NCI-H82 (cell line): ENCODE measurements around the gene OAS3.
"Not testable (repeated sequence)": the region's sequence is repeated elsewhere in the genome, so short reads cannot be mapped to it uniquely, and the experiment has no call there.

Source experiments
- DNase-seq: peaks from one replicate; lab custom pipeline; 2025; lab: John Stamatoyannopoulos, UW

Gene OAS3

DNA sequence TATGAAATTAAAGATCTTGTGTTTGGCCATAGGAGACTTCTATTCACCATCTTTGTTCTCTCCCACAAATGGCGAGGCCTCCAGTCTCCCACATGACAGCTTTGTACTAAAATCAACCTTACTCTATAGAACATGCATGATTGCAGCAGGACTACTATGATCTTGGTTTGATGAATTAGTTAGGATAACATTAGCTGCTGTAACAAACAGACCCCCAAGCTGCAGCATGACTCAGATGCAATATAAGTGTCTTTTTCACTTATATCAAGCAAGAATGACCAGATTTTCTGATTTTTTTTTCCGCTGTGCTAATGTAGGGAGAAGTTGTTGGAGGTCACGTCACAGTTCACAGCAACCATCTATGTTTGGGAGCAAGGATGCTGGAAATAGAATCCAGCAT is 10.8 kb upstream of the OAS3 start:
- DNase-seq = no peak

DNA sequence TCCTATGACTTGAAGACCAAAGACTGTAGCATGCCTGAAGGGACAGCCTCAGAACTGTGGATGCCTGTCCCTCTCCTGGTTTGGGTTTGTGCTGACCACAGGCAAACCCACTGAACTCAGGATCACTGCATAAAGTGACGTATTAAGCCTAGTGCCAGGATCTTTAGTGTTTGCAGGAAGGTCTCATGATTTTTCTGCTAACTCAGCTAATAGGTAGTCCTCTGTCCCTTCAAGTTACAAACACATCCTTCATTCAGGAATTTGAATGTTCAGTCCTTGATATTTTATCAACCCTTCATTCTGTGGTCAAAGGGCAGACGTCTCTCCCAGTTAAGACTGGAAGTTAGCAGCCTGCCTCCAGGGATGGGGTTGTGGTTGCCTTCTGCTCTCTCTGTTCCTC is 10.3 kb upstream of the OAS3 start:
- DNase-seq = no peak

DNA sequence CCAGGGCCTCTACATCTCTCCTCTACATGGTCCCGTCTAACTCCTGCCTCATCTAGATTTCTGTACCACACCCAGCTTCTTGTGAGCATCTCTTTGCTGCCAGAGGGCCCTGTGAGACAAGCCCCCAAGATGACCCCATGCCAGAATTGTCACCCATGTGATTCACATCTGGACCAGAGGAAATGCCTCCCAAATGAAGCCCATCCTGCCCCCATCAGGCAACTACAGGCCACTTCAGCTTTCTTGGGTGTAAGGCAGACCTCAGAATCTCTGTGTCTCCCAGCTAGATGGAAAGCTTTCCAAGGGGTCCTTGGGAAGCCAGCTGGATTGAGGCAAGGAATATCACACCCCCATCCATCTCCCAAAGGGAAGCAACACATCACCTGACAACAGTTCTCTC is 9.3 kb upstream of the OAS3 start:
- DNase-seq = no peak

DNA sequence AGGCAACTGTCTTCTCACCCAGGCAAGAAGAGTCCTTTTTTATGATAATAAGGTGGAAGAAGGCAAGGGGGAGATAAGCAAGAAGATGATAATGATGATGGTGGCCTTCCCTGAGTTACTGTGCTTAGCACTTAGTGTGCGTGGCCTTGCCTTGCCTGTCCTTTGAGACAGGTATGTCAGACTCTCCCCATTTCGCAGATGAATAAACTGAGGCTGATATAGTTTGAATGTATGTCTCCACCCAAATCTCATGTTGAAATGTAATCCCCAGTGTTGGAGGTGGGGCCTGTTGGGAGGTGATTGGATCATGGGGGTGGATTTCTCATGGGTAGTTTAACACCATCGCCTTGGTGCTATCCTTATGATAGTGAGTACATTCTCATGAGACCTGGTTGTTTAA is 8.6 kb upstream of the OAS3 start:
- DNase-seq = no peak

DNA sequence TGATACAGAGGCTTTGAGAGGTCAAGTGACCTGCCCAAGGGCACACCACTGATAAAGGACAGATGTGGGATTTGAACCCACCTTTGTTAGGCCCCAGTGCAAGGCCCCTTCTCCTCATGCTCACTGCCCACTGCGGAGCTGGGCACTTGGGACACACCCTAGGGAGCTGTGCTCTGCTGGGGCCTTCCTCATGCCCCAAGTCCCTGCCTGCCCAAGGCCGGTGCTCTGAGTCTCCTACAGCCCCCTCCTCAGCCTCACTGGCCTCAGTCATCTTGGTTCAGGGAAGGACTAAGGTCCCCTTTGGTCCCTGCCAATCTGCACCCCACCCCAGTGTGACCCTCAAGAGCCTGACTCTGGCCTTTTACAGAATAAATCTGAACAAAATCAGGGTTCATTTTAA is 7.9 kb upstream of the OAS3 start:
- no peak for DNase-seq

DNA sequence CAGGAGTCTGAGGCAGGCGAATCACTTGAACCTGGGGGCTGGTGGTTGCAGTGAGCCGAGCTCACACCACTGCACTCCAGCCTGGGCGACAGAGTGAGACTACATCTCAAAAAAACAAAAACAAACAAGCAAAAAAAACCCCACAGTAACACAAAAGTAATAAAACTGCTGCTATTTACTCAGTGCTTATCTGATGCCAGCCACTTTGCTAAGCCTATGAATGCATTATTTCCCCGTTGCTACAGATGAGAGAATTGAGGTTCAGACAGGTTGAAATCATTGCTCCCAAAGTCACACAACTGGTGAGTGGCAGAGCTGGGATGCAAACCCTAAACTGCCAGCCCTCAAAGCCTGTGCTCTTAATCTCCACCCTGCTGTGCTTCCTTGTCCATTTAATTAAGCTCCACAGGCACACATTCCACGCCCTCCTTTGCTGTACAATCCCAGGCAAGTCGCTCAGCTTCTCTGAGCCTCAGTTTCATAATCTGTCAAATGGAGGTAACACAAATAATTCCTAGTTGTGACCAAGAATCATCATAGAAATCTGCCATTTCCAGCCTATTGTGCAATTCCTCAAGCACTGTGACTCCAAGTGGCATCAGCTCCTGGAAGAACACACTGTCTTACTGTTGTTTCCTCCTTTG is 5.7 kb upstream of the OAS3 start:
- DNase-seq = no peak

DNA sequence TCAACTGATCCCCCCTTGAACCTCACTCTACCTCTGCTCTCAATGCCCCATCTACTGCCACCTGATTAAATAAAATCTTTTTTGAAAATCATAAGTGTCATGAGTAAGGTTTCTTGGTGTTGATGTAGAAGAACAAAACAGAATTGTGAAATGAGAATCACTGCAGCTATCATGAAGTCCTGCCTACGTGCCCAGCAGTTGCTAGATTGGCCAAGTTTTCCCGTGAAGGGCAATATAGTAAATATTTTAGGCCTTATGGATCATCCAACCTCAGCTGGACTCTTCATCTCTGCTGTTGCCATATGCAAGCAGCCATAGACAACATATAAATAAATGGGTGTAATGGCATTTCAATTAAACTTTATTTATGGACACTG is 5.2 kb upstream of the OAS3 start:
- no peak for DNase-seq

DNA sequence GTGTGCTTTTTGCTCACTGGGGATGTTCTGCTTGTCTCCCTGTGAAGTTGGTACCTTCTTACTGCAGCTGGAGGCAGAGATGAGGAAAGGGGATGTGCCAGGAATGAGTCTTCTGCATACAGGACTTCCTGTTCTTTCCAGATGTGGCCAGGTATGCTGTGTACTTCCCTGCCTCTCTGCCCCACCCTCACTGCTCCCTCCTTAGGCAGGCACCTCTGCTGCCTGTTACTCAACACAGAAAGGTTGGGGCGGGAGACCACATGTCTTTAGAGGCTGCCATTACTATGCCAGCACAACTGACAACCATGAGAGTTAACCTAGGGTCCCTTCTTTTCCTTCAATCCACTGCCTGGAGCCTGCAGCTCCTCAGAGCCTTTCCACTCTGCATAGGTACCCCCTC is 2.0 kb upstream of the OAS3 start:
- no peak for DNase-seq

DNA sequence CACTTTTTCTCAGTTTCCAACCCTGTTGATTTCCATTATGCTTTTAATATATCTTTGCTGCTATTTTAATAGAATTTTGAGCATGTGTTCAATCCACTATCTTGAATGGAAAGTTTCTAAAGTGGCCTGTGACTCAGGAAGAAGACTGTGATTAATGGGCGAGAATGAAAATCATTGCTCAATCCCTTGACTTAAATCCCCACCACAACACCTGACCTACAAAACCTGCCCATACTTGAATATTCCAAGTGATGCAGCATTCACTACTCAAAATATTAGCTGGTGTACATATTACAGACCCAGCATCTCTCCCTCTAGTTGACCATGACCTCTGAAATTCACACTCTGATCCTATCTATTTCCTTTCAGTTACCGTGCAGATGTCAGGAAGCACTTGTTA is 1.3 kb upstream of the OAS3 start:
- no peak for DNase-seq

DNA sequence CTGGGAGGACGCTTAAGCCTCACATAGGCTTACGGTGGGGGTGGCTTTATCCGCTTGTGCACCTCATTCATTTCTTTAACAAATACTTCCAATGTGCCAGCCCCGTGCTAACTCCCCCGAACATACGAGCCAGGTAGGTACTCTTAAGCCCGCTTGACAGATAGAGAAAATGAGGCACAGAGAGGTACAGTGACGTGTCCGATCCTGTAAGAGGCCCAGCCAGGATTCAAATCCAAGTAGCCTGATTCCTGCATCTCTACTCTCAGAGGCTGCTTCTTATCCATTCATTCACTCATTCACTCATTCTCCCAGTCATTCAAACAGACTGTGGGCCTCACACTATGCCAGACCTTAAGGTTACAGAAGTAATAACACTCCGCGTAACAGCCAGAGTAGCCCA is 477 bp downstream of the OAS3 start:
- DNase-seq = no peak

DNA sequence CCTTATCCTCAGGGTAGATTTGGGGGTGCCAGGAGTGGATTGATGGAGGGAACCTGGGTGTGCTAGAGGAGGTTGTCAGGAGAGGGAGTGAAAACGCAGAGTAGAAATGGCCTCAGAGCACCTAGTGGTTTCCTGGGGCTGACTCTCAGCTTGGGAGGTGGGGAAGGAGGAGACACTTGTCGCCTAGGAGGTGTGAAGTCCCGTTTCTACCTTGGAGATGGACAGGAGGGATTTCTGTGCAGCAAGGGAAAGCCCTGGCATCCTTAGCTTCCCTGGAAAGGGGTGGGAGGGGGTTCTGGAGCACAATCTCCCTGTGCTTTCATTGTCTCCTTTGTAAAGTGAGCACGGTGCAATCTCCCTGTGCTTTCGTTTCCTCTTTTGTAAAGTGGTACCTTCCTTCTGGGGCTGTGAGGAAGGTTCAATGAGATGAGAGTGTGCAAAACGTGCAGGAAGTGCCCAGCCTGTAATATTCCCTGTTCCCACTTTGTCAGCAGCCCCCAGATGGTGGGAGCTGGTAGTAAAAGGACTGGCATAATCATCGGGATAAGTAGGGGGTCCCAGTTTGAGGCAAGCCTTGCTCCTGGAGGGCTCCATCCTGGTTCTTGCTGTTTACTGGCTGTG is 1.6 kb downstream of the OAS3 start:
- no peak for DNase-seq

DNA sequence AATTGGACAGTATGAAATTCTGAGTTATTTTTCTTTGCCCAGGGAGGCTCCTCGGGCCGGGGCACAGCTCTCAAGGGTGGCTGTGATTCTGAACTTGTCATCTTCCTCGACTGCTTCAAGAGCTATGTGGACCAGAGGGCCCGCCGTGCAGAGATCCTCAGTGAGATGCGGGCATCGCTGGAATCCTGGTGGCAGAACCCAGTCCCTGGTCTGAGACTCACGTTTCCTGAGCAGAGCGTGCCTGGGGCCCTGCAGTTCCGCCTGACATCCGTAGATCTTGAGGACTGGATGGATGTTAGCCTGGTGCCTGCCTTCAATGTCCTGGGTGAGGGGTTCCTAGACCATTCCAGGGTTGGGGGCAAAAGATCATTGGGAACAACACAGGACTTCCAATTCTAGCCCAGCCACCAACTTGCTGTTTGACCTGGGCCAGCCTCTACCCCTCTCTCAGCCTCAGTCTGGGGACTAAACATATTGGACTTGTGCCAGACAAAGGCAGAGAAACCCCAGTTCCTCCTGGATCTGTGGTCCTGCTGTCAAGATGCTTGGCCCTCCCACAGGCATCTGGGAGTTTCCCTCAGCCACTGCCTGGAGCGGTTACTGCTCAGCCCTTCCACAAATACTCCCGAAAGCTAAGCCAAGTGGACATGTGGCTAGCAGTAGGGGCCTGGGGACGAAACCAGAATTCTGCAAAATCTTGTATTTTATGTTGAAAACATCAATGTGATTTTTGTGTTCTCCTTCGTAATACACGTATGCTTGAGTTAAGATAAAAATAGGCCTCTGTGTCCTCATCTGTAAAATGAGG is 3.5 kb downstream of the OAS3 start:
- no peak for DNase-seq

DNA sequence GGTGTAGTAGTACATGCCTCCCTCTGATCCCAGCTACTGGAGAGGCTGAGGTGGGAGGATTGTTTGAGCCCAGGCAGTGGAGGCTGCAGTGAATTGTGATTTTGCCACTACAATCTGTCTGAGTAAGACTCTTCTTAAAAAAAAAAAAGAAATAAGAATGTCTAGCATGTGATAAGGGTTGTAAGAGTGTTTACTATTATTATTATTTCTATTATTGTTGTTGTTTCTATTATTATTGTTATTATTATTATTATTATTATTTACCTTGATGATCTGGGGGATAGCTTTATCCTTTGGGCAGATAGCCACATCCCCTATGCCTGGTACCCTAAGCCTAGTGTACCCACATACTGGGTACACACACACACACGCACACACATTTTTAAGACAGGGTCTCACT is 4.3 kb downstream of the OAS3 start:
- DNase-seq = no peak

DNA sequence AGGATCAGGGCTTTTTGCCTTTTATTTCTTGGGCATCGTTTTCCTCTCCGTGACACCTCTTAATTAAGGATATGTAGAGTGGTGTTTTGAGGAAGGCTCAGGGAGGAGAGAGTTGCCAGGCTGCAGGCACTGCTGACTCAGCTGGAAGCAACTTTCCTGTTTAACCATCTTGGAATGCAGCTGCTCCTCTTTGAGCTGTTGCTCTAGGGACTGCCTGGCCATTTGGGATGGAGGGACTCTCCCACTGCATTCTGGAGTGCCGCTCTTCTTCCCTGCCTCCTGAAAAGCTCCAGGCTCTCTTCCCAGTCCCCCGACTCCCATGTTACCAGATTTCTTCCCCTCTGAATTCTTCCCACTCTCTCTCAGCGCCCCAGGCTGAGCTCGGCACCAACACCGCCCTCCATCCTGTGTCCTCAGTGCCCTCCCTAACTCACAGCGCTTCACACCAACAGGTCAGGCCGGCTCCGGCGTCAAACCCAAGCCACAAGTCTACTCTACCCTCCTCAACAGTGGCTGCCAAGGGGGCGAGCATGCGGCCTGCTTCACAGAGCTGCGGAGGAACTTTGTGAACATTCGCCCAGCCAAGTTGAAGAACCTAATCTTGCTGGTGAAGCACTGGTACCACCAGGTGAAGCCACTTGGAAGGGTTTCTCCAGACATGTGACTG is 5.9 kb downstream of the OAS3 start:
- DNase-seq = no peak

DNA sequence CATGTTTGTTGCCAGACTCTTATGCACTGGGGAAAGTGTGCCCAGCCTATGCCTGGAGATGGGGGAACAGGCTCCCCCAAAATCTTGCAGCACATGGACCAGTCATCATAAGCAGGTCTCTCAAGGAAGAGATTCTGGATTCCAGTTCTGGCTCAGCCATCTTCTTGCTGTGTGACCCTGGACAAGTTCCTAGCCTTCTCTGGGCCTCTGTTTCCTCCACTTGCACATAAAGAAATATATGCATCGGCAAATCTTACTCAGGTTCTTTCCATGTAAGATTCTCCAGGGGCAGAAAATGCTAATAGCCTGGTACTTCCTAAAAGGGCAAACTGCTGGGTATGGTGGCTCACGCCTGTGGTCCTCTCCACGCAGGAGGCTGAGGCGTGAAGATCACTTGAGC is 7.2 kb downstream of the OAS3 start:
- DNase-seq = no peak

DNA sequence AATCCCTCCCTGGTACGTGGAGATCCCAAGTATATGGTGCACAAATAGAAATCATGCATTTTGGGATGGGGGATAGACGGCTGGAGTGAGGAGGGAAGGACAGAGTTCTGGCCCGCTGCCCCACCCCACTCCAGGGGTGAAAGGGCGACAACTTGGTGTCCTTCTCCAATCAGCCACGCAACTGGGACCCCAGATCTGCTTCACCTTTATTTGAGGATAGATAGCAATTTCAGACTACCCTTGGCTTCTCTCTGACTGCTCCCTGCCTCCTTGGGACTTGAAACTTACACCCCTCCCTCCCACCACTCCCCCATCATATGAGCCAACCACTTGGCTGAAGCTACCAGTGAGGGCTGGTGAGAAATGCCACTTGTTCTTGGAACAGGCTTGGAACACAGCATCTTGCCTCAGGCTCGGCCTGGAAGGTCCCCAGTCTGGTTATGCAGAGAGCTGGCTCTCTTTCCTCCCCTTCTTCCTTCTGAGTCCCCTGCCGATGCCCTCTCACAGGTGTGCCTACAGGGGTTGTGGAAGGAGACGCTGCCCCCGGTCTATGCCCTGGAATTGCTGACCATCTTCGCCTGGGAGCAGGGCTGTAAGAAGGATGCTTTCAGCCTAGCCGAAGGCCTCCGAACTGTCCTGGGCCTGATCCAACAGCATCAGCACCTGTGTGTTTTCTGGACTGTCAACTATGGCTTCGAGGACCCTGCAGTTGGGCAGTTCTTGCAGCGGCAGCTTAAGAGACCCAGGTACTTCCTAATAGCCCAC is 8.1 kb downstream of the OAS3 start:
- no peak for DNase-seq

DNA sequence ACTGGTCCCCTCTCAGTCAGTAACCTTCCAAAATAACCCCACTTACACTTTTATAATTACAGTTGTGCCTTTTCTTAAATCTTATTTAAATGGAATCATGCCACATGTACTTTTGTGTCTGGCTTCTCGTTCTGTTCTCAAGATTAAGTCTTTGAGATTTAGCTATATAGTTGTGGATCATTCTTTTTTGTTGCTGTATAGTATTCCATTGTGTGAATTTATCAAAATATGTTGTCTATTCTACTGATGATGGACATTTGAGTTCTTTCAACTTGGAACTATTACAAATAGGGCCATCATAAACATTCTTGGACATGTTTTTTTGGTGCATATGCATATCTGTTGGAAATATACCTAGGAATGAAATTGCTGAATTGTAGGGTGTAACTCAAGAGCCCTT is 9.0 kb downstream of the OAS3 start:
- no peak for DNase-seq

DNA sequence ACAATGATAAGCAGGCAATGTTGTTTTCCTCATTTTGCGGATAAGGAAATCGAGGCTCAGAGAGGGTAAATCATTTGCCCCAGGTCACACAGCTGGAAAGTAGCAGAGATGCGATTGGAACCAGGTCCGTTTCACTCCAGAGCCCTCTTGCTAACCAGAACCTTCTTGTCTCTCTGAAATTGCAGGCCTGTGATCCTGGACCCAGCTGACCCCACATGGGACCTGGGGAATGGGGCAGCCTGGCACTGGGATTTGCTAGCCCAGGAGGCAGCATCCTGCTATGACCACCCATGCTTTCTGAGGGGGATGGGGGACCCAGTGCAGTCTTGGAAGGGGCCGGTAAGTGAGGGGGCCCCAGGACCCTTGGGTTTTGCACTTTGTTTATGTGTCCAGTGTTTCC is 9.5 kb downstream of the OAS3 start:
- no peak for DNase-seq

DNA sequence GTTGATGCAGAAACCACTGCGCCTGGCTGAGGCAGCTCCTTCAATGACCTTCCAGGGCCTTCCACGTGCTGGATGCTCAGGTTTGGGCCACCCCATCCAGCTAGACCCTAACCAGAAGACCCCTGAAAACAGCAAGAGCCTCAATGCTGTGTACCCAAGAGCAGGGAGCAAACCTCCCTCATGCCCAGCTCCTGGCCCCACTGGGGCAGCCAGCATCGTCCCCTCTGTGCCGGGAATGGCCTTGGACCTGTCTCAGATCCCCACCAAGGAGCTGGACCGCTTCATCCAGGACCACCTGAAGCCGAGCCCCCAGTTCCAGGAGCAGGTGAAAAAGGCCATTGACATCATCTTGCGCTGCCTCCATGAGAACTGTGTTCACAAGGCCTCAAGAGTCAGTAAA is 10.5 kb downstream of the OAS3 start:
- no peak for DNase-seq

DNA sequence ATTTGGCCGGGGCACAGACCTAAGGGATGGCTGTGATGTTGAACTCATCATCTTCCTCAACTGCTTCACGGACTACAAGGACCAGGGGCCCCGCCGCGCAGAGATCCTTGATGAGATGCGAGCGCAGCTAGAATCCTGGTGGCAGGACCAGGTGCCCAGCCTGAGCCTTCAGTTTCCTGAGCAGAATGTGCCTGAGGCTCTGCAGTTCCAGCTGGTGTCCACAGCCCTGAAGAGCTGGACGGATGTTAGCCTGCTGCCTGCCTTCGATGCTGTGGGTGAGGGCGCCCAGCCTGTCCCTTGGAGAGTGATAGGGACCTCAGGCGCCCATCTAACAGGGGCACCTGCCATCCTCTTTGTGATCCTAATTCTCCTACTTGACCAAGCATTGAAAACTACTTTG is 12.4 kb downstream of the OAS3 start:
- no peak for DNase-seq

DNA sequence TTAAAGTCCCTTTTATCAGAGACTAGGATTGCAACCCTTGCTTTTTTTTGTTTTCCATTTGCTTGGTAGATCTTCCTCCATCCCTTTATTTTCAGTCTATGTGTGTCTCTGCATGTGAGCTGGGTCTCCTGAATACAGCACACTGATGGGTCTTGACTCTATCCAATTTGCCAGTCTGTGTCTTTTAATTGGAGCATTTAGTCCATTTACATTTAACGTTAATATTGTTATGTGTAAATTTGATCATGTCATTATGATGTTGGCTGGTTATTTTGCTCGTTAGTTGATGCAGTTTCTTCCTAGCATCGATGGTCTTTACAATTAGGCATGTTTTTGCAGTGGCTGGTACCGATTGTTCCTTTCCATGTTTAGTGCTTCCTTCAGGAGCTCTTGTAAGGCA is 18.9 kb downstream of the OAS3 start:
- not testable (repeated sequence) for DNase-seq

DNA sequence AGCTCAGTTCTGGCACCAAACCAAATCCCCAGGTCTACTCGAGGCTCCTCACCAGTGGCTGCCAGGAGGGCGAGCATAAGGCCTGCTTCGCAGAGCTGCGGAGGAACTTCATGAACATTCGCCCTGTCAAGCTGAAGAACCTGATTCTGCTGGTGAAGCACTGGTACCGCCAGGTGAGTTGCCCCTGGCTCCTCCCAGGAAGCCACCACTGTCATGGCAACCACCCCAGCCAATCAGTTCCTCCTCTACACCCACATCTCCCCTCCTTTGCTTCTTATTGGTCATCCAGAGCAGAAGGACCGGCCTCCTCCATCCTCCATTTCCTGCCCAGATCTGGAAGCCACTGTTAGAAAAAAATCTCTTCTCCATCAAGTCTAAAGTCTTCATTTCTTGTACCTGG is 22.8 kb downstream of the OAS3 start:
- DNase-seq = no peak
